ENCODE data around the gene FAM193A.

- TF ChIP-seq POLR2AphosphoS5 (IDR thresholded peaks at IDR 0.05; ENCODE audit: low read depth, low read length): no peak
- no peak for TF ChIP-seq TAF1 (IDR thresholded peaks at IDR 0.05; ENCODE audit: borderline replicate concordance, insufficient read depth, low read length)
These were observed 221.0 kb downstream of the FAM193A start for GRCh38 chr4:2757426-2757825.
